Measurements from ENCODE around the gene GLIS1. TPM values are rescaled to one million over a fixed set of nuclear protein-coding genes. Genes with fewer than 3 reads are reported as not detected.

The GLIS1 gene
- total and polyA plus RNA-seq, 2 experiments from 2014 or later, result 0.77 to 0.95 TPM

- Histone ChIP-seq H3K36me3 (no peaks in the 10 kb centered on the region), H3K27me3 (no peaks in the 10 kb centered on the region), H3K27ac (no peak overlapping the region), H3K4me3 (no peak overlapping the region), H3K4me1 (ENCODE audit: low read depth) (no peaks in the 10 kb centered on the region), H3K9me3 (ENCODE audit: low read depth) (no peaks in the 10 kb centered on the region)
- peak in 1 of 2 donors; percentile 29 for DNase-seq (ENCODE audit: low read depth in 1 of 2, low spot score in 1 of 2)
- no peak for TF ChIP-seq CTCF (IDR thresholded peaks at IDR 0.05; ENCODE audit: low read depth, low read length)
These were observed 80.3 kb downstream of the GLIS1 start for GRCh38 chr1:53658489-53659230.

GRCh38 chr1:53657891-53658396 lies 81.0 kb downstream of the GLIS1 start:
- Histone ChIP-seq H3K9me3 (ENCODE audit: low read depth) (no peaks in the 10 kb centered on the region), H3K4me3 (no peak overlapping the region), H3K27me3 (no peaks in the 10 kb centered on the region), H3K27ac (no peak overlapping the region), H3K4me1 (ENCODE audit: low read depth) (no peaks in the 10 kb centered on the region), H3K36me3 (no peaks in the 10 kb centered on the region)
- DNase-seq (ENCODE audit: low read depth in 1 of 2, low spot score in 1 of 2), result no peak
- TF ChIP-seq CTCF (IDR thresholded peaks at IDR 0.05; ENCODE audit: low read depth, low read length), result no peak

- no peak for DNase-seq (ENCODE audit: low read depth in 1 of 2, low spot score in 1 of 2)
- no peaks in the 10 kb centered on the region for H3K27me3 ChIP-seq
- H3K36me3 ChIP-seq, result no peaks in the 10 kb centered on the region
- H3K4me3 ChIP-seq, result no peak overlapping the region
- no peak overlapping the region for H3K27ac ChIP-seq
- no peaks in the 10 kb centered on the region for H3K9me3 ChIP-seq (ENCODE audit: low read depth)
- no peaks in the 10 kb centered on the region for H3K4me1 ChIP-seq (ENCODE audit: low read depth)
- no peak for TF ChIP-seq CTCF (IDR thresholded peaks at IDR 0.05; ENCODE audit: low read depth, low read length)
These were observed 81.5 kb downstream of the GLIS1 start for GRCh38 chr1:53657531-53657805.

GRCh38 chr1:53656747-53657530 lies 82.0 kb downstream of the GLIS1 start:
- DNase-seq (ENCODE audit: low read depth in 1 of 2, low spot score in 1 of 2), result no peak
- Histone ChIP-seq H3K4me1 (ENCODE audit: low read depth) (no peaks in the 10 kb centered on the region), H3K27me3 (no peaks in the 10 kb centered on the region), H3K9me3 (ENCODE audit: low read depth) (no peaks in the 10 kb centered on the region), H3K4me3 (no peak overlapping the region), H3K27ac (no peak overlapping the region), H3K36me3 (no peaks in the 10 kb centered on the region)
- no peak for TF ChIP-seq CTCF (IDR thresholded peaks at IDR 0.05; ENCODE audit: low read depth, low read length)

GRCh38 chr1:53655931-53656746 lies 82.8 kb downstream of the GLIS1 start:
- no peaks in the 10 kb centered on the region for H3K27me3 ChIP-seq
- H3K36me3 ChIP-seq, result no peaks in the 10 kb centered on the region
- TF ChIP-seq CTCF (IDR thresholded peaks at IDR 0.05; ENCODE audit: low read depth, low read length), result no peak
- DNase-seq (ENCODE audit: low read depth in 1 of 2, low spot score in 1 of 2), result peak in 1 of 2 donors; percentile 48
- no peak overlapping the region for H3K27ac ChIP-seq
- no peaks in the 10 kb centered on the region for H3K9me3 ChIP-seq (ENCODE audit: low read depth)
- no peak overlapping the region for H3K4me3 ChIP-seq
- H3K4me1 ChIP-seq (ENCODE audit: low read depth), result no peaks in the 10 kb centered on the region

All from cardiac muscle cell (in vitro differentiated cells and primary cell).